D721Med (cell line): ENCODE results near the gene FERD3L.

Source experiments
- DNase-seq: peaks from one replicate; pipeline ENCODE4 v3.0.0; 2011; ENCODE audit warnings: low spot score; ENCODE audit not compliant: insufficient read length
- FAIRE-seq: peaks from 2 replicates; lab custom pipeline; 2011; peaks lifted over from hg19 to GRCh38; lab: Jason Lieb, UNC
- TF ChIP-seq, protein P1 (sequence below): IDR thresholded peaks from 2 replicates; pipeline ENCODE4 v1.5.1; 2012; ENCODE audit warnings: mild to moderate bottlenecking, control low read depth; ENCODE audit not compliant: insufficient read depth; ENCODE audit errors: missing control alignments

FERD3L gene

GRCh38 chr7:19106241-19107080, 38.8 kb downstream of the FERD3L start:
- TF ChIP-seq, protein P1, sequence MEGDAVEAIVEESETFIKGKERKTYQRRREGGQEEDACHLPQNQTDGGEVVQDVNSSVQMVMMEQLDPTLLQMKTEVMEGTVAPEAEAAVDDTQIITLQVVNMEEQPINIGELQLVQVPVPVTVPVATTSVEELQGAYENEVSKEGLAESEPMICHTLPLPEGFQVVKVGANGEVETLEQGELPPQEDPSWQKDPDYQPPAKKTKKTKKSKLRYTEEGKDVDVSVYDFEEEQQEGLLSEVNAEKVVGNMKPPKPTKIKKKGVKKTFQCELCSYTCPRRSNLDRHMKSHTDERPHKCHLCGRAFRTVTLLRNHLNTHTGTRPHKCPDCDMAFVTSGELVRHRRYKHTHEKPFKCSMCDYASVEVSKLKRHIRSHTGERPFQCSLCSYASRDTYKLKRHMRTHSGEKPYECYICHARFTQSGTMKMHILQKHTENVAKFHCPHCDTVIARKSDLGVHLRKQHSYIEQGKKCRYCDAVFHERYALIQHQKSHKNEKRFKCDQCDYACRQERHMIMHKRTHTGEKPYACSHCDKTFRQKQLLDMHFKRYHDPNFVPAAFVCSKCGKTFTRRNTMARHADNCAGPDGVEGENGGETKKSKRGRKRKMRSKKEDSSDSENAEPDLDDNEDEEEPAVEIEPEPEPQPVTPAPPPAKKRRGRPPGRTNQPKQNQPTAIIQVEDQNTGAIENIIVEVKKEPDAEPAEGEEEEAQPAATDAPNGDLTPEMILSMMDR: no peak
- DNase-seq (no peak), FAIRE-seq (no peak)

DNA sequence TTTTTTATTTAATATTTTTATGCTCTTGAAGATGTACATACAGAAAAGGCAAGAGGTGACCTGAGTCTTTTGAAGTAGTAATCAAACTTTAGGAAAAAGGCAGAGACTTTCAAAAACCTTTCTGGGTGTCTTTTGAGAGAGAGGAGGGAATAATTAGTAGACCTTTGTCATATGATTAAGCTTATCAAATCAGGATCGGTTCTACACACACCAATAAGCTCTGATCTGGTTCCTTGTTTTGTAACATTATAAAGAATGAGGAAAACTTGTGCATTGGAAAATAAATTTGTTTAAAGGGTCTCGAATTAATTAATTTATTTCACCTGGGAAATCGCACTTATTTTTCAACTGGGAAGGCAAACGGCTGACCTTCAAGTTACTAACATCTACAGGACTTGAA, 39.7 kb downstream of the FERD3L start:
- no peak for DNase-seq
- no peak for FAIRE-seq
- TF ChIP-seq, protein P1: no peak

- no peak for DNase-seq
- FAIRE-seq: no peak
- TF ChIP-seq, protein P1: no peak
These were observed 40.4 kb downstream of the FERD3L start for GRCh38 chr7:19104811-19105210.

DNA sequence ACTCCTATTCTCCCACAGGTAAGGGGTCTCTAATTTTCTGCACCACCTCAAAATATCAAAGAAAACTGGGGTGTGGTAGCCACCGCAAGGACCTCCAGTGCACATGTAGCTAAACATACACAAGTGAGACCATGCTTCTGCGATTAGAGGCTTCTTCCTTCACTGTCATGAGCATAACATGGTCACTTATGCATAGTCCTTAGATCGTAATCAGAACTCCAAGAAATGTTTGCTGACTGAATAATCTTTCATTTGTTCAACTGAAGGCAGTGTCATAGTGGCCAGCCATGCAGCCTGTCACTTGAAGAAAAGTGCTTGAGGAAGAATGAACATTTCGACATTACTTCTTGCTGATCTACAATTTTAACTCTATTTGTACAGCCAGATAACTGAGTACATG, 42.3 kb downstream of the FERD3L start:
- DNase-seq (no peak), FAIRE-seq (no peak)
- TF ChIP-seq, protein P1: no peak

DNA sequence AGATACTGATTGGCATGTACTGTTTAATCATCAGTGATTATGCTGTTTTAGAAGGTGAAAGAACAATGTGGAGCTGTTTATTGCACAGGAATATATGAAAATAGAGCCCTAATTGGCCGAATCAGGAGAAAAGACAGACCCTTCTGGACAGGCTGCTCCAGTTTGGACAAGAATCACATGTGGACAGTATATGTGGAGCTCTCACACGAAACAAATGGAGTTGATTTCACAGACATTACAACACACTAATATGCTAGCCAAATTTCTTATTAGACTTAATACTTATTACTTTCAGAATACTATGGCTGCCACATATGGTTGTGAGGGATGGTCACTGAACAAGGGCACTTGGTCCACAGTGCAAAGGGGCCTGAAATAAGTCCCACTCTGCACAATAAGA, 43.3 kb downstream of the FERD3L start:
- no peak for DNase-seq
- FAIRE-seq: no peak
- TF ChIP-seq, protein P1: no peak

GRCh38 chr7:19101472-19101871, 43.7 kb downstream of the FERD3L start:
- FAIRE-seq (no peak), DNase-seq (no peak)
- TF ChIP-seq, protein P1: no peak

- TF ChIP-seq, protein P1: no peak
- DNase-seq (no peak), FAIRE-seq (no peak)
These were observed 45.3 kb downstream of the FERD3L start for GRCh38 chr7:19099924-19100323.
